ENCODE data around the gene KDM1A. TPM values are rescaled to one million over a fixed set of nuclear protein-coding genes. Genes with fewer than 3 reads are reported as not detected.
"Not testable (repeated sequence)": the region's sequence is repeated elsewhere in the genome, so short reads cannot be mapped to it uniquely, and the experiment has no call there.

KDM1A gene
- total RNA-seq, 4 donors from 2014 or later: 44.4 to 56.5 (median 52.2) TPM

GRCh38 chr1:22983944-22984343 is 35.3 kb upstream of the KDM1A start:
- H3K27ac ChIP-seq: no peak overlapping the region
- DNase-seq (ENCODE audit: low spot score in 2 of 2): no peak
- H3K4me3 ChIP-seq: no peak overlapping the region
- H3K27me3 ChIP-seq: no peaks in the 10 kb centered on the region
- no peaks in the 10 kb centered on the region for H3K36me3 ChIP-seq
- WGBS, 2 donors: 80 to 85% methylated on average over 4 of the region's 4 CpGs
- no peaks in the 10 kb centered on the region for H3K4me1 ChIP-seq
- TF ChIP-seq CTCF (IDR thresholded peaks at IDR 0.05) (no peak), EP300 (IDR thresholded peaks at IDR 0.05) (no peak), POLR2A (IDR thresholded peaks at IDR 0.05) (no peak)
- H3K9me3 ChIP-seq: no peaks in the 10 kb centered on the region

- not testable (repeated sequence) for H3K27ac ChIP-seq; DNase-seq (ENCODE audit: low spot score in 2 of 2); H3K27me3 ChIP-seq; H3K4me1 ChIP-seq; H3K9me3 ChIP-seq; H3K36me3 ChIP-seq; H3K4me3 ChIP-seq
- 73 to 75% methylated on average over 3 of the region's 3 CpGs for WGBS, 2 donors
Observed at GRCh38 chr1:22992384-22992783, 26.9 kb upstream of the KDM1A start.

- H3K9me3 ChIP-seq; H3K4me1 ChIP-seq; DNase-seq (ENCODE audit: low spot score in 2 of 2); H3K4me3 ChIP-seq; H3K27ac ChIP-seq; H3K36me3 ChIP-seq; H3K27me3 ChIP-seq: not testable (repeated sequence)
- 80 to 87% methylated on average over 6 of the region's 6 CpGs for whole genome bisulfite sequencing, 2 donors
Observed at GRCh38 chr1:22993220-22993795, 26.0 kb upstream of the KDM1A start.

GRCh38 chr1:22995774-22996173 is 23.5 kb upstream of the KDM1A start:
- no peak for DNase-seq (ENCODE audit: low spot score in 2 of 2)
- TF ChIP-seq EP300 (IDR thresholded peaks at IDR 0.05) (no peak), CTCF (IDR thresholded peaks at IDR 0.05) (no peak), POLR2A (IDR thresholded peaks at IDR 0.05) (no peak)
- H3K36me3 ChIP-seq: no peaks in the 10 kb centered on the region
- no peak overlapping the region for H3K27ac ChIP-seq
- H3K27me3 ChIP-seq: no peaks in the 10 kb centered on the region
- no peaks in the 10 kb centered on the region for H3K4me1 ChIP-seq
- H3K9me3 ChIP-seq: peaks cover 0 to 17% (median 0%) of the 10 kb centered on the region in 4 donors
- H3K4me3 ChIP-seq: no peak overlapping the region

- not testable (repeated sequence) for H3K27me3 ChIP-seq; DNase-seq (ENCODE audit: low spot score in 2 of 2); H3K36me3 ChIP-seq; H3K27ac ChIP-seq; H3K4me1 ChIP-seq; H3K4me3 ChIP-seq
- 68 to 74% methylated on average over 5 of the region's 5 CpGs for WGBS, 2 donors
- peaks cover 0 to 18% (median 0%) of the 10 kb centered on the region in 4 donors for H3K9me3 ChIP-seq
Observed at GRCh38 chr1:22997528-22997927, 21.7 kb upstream of the KDM1A start.

- H3K9me3 ChIP-seq: peaks cover 0 to 12% (median 0%) of the 10 kb centered on the region in 4 donors
- H3K27ac ChIP-seq; DNase-seq (ENCODE audit: low spot score in 2 of 2); H3K4me3 ChIP-seq; H3K27me3 ChIP-seq; H3K4me1 ChIP-seq; H3K36me3 ChIP-seq: not testable (repeated sequence)
- whole genome bisulfite sequencing, 2 donors: 91 to 92% methylated on average over 3 of the region's 3 CpGs
Observed at GRCh38 chr1:23000133-23000532, 19.1 kb upstream of the KDM1A start.

- not testable (repeated sequence) for H3K36me3 ChIP-seq; H3K4me3 ChIP-seq; H3K27me3 ChIP-seq; H3K27ac ChIP-seq; H3K4me1 ChIP-seq; DNase-seq (ENCODE audit: low spot score in 2 of 2)
- 90 to 94% methylated on average over 7 of the region's 7 CpGs for WGBS, 2 donors
- peaks cover 0 to 12% (median 0%) of the 10 kb centered on the region in 4 donors for H3K9me3 ChIP-seq
Observed at GRCh38 chr1:23002218-23002617, 17.1 kb upstream of the KDM1A start.

GRCh38 chr1:23004112-23004511 is 15.2 kb upstream of the KDM1A start:
- WGBS, 2 donors: 72 to 78% methylated on average over 3 of the region's 3 CpGs
- H3K4me1 ChIP-seq: no peaks in the 10 kb centered on the region
- no peak for TF ChIP-seq CTCF (IDR thresholded peaks at IDR 0.05)
- no peak for TF ChIP-seq POLR2A (IDR thresholded peaks at IDR 0.05)
- no peak for TF ChIP-seq EP300 (IDR thresholded peaks at IDR 0.05)
- no peak overlapping the region for H3K4me3 ChIP-seq
- no peak overlapping the region for H3K27ac ChIP-seq
- H3K27me3 ChIP-seq: no peaks in the 10 kb centered on the region
- no peak for DNase-seq (ENCODE audit: low spot score in 2 of 2)
- H3K9me3 ChIP-seq: peaks cover 0 to 12% (median 0%) of the 10 kb centered on the region in 4 donors
- no peaks in the 10 kb centered on the region for H3K36me3 ChIP-seq

GRCh38 chr1:23004769-23005168 is 14.5 kb upstream of the KDM1A start:
- not testable (repeated sequence) for H3K27me3 ChIP-seq; H3K27ac ChIP-seq; H3K4me3 ChIP-seq; H3K36me3 ChIP-seq; H3K4me1 ChIP-seq; DNase-seq (ENCODE audit: low spot score in 2 of 2)
- WGBS, 2 donors: 59 to 62% methylated on average over 3 of the region's 3 CpGs
- H3K9me3 ChIP-seq: peaks cover 0 to 11% (median 0%) of the 10 kb centered on the region in 4 donors

Data from tibial nerve (tissue), 4 donors.